Lung (tissue), 12 donors: ENCODE data around the gene TPP2. TPM values are rescaled to one million over a fixed set of nuclear protein-coding genes. Genes with fewer than 3 reads are reported as not detected.
A peak's percentile ranks its signal among the peaks of the same experiment; 100 is the strongest.

Experiments used
- ATAC-seq: fragments of 200-7000 bp; cut with Tn5 transposase; one replicate; pipeline ENCODE4 v1.9.1; 2020; ENCODE audit warnings: moderate number of reproducible peaks; ENCODE audit not compliant: insufficient read depth, low FRiP score
- DNase-seq, 3 donors: peaks; one replicate each; pipeline ENCODE4 v3.0.0-alpha.2; 2013 to 2017
- H3K27ac ChIP-seq, 2 donors: one replicate each; pipeline ENCODE4 v1.5.1; 2013; ENCODE audit warnings: mild to moderate bottlenecking in 2 of 2, moderate library complexity in 2 of 2, control low read depth in 1 of 2, inconsistent platforms in 1 of 2, low read depth in 1 of 2, low read length in 1 of 2
- H3K27me3 ChIP-seq, 3 donors: one replicate each; pipeline ENCODE4 v1.5.1; 2013; ENCODE audit warnings: low read length in 2 of 3; ENCODE audit not compliant: control insufficient read depth in 3 of 3, insufficient read depth in 3 of 3
- H3K36me3 ChIP-seq, 4 donors: one replicate each; pipeline ENCODE4 v1.5.1; 2013; ENCODE audit warnings: low read length in 4 of 4, mild to moderate bottlenecking in 1 of 4, moderate library complexity in 1 of 4; ENCODE audit not compliant: control insufficient read depth in 4 of 4, insufficient read depth in 4 of 4
- H3K4me1 ChIP-seq, 5 donors: one replicate each; pipeline ENCODE4 v1.5.1; 2013; ENCODE audit warnings: low read length in 5 of 5, mild to moderate bottlenecking in 2 of 5, moderate library complexity in 1 of 5; ENCODE audit not compliant: control insufficient read depth in 5 of 5, insufficient read depth in 5 of 5
- H3K4me3 ChIP-seq: one replicate; pipeline ENCODE4 v1.5.1; 2013; ENCODE audit warnings: mild to moderate bottlenecking, control low read depth, moderate library complexity
- H3K9ac ChIP-seq, 2 donors: one replicate each; pipeline ENCODE4 v1.5.1; 2013; ENCODE audit warnings: low read length in 2 of 2, control low read depth in 1 of 2; ENCODE audit not compliant: insufficient read depth in 1 of 2
- H3K9me3 ChIP-seq, 4 donors: one replicate each; pipeline ENCODE4 v1.5.1; 2013; ENCODE audit warnings: low read length in 3 of 4, mild to moderate bottlenecking in 1 of 4, moderate library complexity in 1 of 4; ENCODE audit not compliant: control insufficient read depth in 4 of 4, insufficient read depth in 3 of 4
- CTCF ChIP-seq: IDR thresholded peaks from 2 replicates; pipeline ENCODE4 v1.5.1; 2012; ENCODE audit warnings: mild to moderate bottlenecking; ENCODE audit errors: control extremely low read depth, extremely low read depth
- WGBS, 2 donors: extraction: QIAGEN DNeasy Blood & Tissue Kit; methylation state at CpG; one replicate each; pipeline ENCODE4 v1.1.7; 2013; 5-methylcytosine and 5-hydroxymethylcytosine counted together
- polyA plus RNA-seq, 2 donors: library from polyadenylated mRNA; stranded (reverse); fragments of 200-250 nt; gene quantifications; one replicate each; pipeline ENCODE4 v1.2.1, GENCODE V29; 2013
- total RNA-seq, 2 donors: library from RNA; depleted of rRNA in 1 of 2; stranded (reverse); fragments of >200 nt in 1 of 2; gene quantifications; one replicate each; pipeline ENCODE4 v1.2.1, GENCODE V29; 2014 to 2021
- donor health status: control.
- donor health status: control.
- donor health status: Bipolar disorder and iron deficiency.
- donor health status: healthy.
- donor health status: DM: yes; HTN: yes; CAD: no.

TPP2 gene
- total and polyA plus RNA-seq, 4 donors, result 19.9 to 78.8 (median 29.8) TPM

GRCh38 chr13:102724923-102725322, 128.1 kb downstream of the TPP2 start:
- H3K4me3 ChIP-seq, result no peak overlapping the region
- H3K9me3 ChIP-seq, result no peaks in the 10 kb centered on the region
- peak; percentile 44 for ATAC-seq
- peak in 2 of 3 donors; percentile 50 to 56 for DNase-seq
- H3K4me1 ChIP-seq, result peaks cover 0 to 7% (median 0%) of the 10 kb centered on the region in 5 donors
- H3K9ac ChIP-seq, result no peak overlapping the region
- no peaks in the 10 kb centered on the region for H3K27me3 ChIP-seq
- 52 to 61% methylated on average over 6 of the region's 6 CpGs for WGBS, 2 donors
- no peak overlapping the region for H3K27ac ChIP-seq
- peak; percentile 30 for TF ChIP-seq CTCF
- H3K36me3 ChIP-seq, result no peaks in the 10 kb centered on the region

GRCh38 chr13:102726430-102726829, 129.6 kb downstream of the TPP2 start:
- 72 to 86% methylated on average over 2 of the region's 2 CpGs for WGBS, 2 donors
- Histone ChIP-seq H3K9ac (no peak overlapping the region), H3K27me3 (no peaks in the 10 kb centered on the region), H3K27ac (no peak overlapping the region), H3K4me3 (no peak overlapping the region), H3K9me3 (no peaks in the 10 kb centered on the region), H3K4me1 (peaks cover 0 to 10% (median 0%) of the 10 kb centered on the region in 5 donors), H3K36me3 (no peaks in the 10 kb centered on the region)
- DNase-seq (no peak), ATAC-seq (no peak)
- TF ChIP-seq CTCF, result no peak

Other genes with a start within 250 kb of the TPP2 start
- 10 to 100 TPM in 1 of 2 donors, 1 to 10 TPM in 1; 3.4 to 12.9 TPM for gene FGF14, start 194.9 kb upstream of the TPP2 start, total RNA-seq
- 1 to 10 TPM in 1 of 2 donors, under 1 TPM in 1; 0.59 to 1.1 TPM for gene FGF14, start 194.9 kb upstream of the TPP2 start, polyA plus RNA-seq
- not detected for gene METTL21C, start 98.1 kb downstream of the TPP2 start, total RNA-seq
- gene METTL21C, start 98.1 kb downstream of the TPP2 start, polyA plus RNA-seq, result not detected
- 10 to 100 TPM in 1 of 2 donors, 1 to 10 TPM in 1; 5.1 to 10.2 TPM for gene TEX30, start 176.8 kb downstream of the TPP2 start, total RNA-seq
- gene TEX30, start 176.8 kb downstream of the TPP2 start, polyA plus RNA-seq, result 10 to 100 TPM in 1 of 2 donors, 1 to 10 TPM in 1; 6.9 to 12.4 TPM
- 10 to 100 TPM in 1 of 2 donors, 1 to 10 TPM in 1; 4.6 to 13.9 TPM for gene POGLUT2, start 202.0 kb downstream of the TPP2 start, total RNA-seq
- 1 to 10 TPM; 1.4 to 4.5 TPM for gene POGLUT2, start 202.0 kb downstream of the TPP2 start, polyA plus RNA-seq
- gene BIVM, start 202.1 kb downstream of the TPP2 start, total RNA-seq, result 10 to 100 TPM; 14.8 to 38.4 TPM
- 10 to 100 TPM in 1 of 2 donors, 1 to 10 TPM in 1; 5.5 to 11.5 TPM for gene BIVM, start 202.1 kb downstream of the TPP2 start, polyA plus RNA-seq
- 10 to 100 TPM; 36.9 to 81.4 TPM for gene ERCC5, start 249.0 kb downstream of the TPP2 start, total RNA-seq
- gene ERCC5, start 249.0 kb downstream of the TPP2 start, polyA plus RNA-seq, result 10 to 100 TPM; 23.0 to 79.2 TPM